AG09319 (cell line): Measurements from ENCODE around the gene ANO8.
"Not testable (repeated sequence)": the region's sequence is repeated elsewhere in the genome, so short reads cannot be mapped to it uniquely, and the experiment has no call there.

Experiments
- DNase-seq: peaks from one replicate; pipeline ENCODE4 v3.0.0-alpha.2; 2010; ENCODE audit warnings: low read depth; ENCODE audit errors: extremely low read depth
- TF ChIP-seq, protein P1 (sequence below): IDR thresholded peaks from 2 replicates; pipeline ENCODE4 v1.5.1; 2011; ENCODE audit warnings: low read depth, mild to moderate bottlenecking, inconsistent platforms, low read length, moderate library complexity

Gene ANO8

DNA sequence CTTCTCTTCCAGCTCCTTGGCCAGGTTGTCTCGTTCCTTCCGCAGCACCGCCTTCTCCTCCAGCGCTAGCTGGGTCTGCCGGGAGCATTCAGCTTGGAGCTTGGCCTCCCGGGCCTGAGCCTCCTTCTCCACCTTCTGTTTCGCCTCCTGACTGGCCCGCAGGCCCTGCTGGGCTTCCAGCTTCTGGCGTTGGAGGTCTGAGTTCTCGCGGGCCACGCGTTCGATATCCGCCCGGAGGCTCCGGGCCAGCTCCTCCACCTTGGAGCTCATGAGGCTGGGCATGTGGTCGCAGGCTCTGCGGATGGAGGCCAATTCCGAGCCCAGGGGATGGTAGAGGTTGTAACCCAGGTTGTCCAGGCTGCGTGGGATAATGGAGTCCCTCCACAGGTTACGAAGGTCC, 30.7 kb upstream of the ANO8 start:
- DNase-seq, result no peak
- TF ChIP-seq, protein P1, sequence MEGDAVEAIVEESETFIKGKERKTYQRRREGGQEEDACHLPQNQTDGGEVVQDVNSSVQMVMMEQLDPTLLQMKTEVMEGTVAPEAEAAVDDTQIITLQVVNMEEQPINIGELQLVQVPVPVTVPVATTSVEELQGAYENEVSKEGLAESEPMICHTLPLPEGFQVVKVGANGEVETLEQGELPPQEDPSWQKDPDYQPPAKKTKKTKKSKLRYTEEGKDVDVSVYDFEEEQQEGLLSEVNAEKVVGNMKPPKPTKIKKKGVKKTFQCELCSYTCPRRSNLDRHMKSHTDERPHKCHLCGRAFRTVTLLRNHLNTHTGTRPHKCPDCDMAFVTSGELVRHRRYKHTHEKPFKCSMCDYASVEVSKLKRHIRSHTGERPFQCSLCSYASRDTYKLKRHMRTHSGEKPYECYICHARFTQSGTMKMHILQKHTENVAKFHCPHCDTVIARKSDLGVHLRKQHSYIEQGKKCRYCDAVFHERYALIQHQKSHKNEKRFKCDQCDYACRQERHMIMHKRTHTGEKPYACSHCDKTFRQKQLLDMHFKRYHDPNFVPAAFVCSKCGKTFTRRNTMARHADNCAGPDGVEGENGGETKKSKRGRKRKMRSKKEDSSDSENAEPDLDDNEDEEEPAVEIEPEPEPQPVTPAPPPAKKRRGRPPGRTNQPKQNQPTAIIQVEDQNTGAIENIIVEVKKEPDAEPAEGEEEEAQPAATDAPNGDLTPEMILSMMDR, result no peak

DNA sequence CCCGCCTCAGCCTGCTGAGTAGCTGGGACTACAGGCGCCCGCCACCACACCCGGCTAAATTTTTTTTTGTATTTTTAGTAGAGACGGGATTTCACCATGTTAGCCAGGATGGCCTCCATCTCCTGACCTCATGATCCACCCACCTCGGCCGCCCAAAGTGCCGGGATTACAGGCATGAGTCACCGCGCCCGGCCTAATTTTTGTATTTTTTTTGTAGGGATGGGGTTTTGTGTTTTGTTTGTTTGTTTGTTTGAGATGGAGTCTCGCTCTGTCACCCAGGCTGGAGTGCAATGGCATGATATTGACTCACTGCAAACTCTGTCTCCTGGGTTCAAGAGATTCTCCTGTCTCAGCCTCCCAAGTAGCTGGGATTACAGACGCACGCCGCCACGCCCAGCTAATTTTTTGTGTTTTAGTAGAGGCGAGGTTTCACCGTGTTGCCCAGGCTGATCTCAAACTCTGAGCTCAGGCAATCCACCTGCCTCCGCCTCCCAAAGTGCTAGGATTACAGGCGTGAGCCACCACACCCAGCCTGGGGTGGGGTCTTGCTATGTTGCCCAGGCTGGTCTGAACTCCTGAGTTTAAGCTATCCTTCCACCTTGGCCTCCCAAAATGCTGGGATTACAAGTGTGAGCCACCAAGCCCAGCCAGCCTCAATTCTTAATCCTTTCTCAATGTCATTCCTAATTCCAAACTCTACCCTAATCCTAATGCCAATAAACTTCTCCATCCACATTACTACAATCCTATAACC, 29.4 kb upstream of the ANO8 start:
- not testable (repeated sequence) for DNase-seq

DNA sequence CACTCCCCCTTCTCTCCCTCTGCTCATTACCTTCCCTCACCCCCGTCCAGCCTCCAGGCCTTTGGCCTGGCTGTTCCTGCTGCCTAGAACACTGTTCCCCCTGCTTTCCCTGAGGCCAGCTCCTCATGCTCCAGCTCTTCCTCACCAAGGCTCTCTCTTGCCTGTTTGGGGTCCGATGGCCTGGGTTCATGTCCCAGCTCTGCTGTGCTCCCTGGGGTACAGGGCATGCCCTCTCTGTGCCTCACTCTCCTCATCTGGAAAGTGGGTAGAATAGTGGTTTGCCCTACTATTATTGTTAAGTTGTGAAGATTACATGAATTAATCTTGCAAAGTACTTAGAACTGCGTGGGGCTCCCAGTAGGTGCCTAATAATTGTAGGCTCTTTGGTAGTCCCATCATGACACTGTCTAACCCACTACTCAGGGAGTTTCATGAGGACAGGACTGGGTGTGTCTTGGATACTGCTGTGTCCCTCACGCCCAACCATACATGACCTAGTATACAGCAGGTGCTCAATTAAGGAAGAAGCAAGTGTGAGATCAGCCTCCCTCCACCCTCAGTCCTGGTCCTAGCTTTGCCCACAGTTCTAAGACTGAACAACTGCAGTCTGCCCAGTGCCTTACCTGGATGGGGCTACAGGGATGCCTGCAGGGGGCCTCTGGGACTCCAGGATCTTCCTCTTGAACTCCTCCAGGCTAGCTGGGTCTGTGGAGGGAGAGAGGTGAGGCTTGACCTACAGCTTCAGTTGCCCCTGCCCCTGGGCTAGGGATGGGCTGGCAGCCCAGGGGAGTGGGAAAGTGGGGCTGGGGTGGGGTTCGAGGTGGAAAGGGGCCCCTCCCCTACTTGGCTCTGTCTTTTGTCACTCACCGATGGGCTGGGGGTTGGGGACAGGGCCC, 25.5 kb upstream of the ANO8 start:
- TF ChIP-seq, protein P1, result no peak
- no peak for DNase-seq

DNA sequence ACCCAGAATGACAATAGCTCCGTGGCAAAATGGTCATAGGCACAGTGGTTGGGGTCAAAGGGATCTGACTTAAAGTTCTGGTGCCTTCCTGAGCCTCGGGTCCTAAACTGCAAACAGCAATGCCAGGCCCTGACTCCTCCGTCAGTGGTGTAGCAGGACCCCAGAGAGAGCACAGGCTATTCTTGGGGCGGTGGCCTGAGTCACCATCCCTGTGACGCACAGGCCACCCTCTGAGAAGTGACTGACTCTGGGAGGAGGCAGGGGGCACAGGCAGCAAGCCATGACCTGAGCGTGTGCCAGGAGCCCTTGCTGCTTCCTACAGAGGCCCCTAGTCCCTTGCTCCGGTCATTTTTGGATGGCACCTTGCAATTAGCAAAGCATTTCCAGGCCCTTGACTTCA, 23.7 kb upstream of the ANO8 start:
- no peak for DNase-seq
- TF ChIP-seq, protein P1, result no peak

DNA sequence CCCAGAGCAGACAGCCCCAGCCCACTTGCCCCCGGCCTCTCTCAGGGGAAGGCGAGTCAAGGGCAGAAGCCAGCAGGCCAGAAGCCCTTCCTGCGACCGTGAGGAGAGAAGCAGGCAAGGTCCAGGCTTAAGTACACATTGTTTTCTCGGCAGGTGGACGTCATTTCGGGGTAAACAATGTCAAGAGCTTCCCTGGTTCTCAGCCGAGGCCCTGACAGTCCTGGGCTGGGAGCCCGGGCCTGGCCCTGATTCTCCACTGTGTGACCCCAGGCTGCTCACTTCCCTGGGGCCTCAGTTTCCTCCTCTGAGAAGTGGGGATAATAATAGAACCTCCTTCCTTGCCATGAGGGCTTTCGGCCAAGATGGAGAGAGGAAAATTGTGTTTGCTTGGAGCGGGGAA, 23.1 kb upstream of the ANO8 start:
- TF ChIP-seq, protein P1, result no peak
- DNase-seq, result no peak

DNA sequence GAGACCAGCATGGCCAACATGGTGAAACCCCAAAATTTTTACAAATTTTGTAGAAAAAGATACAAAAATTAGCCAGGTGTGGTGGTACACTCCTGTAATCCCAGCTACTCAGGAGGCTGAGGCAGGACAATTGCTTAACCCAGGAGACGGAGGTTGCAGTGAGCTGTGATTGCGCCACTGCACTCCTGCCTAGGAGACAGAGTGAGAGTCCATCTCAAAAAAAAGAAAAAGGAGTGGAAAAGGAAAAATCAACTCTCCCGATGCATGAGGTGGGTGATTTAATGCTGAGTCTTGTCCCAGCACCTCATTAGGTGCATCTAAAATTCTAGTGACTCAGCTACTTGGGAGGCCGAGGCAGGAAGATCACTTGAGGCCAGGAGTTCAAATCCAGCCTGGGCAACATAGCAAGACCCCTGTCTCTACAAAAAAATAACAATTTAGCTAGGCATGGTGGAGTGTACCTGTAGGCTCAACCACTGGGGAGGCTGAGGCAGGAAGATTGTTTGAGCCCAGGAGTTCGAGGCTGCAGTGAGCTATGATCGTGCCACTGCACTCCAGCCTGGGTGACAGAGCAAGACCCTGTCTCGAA, 22.5 kb upstream of the ANO8 start:
- no peak for DNase-seq
- TF ChIP-seq, protein P1, result no peak

DNA sequence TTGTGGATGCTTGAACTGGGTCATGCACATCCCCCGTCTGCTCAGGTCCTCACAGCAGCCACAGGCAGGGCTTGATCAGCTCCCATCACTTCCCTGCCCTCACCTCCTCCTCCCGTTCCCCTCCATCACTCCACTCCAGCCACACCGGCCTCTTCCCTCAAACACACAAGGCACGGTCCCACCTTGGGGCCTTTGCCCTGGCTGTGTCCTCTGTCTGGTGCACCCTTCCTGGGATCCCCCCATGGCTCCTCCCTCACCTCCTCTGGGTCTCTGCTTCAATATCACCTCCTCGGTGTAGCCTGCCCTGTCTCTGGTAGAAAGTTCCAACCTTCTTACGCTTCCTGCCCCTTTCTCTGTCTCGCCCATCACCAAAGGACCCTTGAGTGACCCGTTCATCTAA, 18.7 kb upstream of the ANO8 start:
- no peak for DNase-seq
- TF ChIP-seq, protein P1, result no peak
